Parathyroid adenoma (tissue), 2 donors: Measurements from ENCODE around the gene SLC7A14.

Source experiments
- H2AFZ ChIP-seq: fragments of 300-600 bp; sonication (generic); one replicate; pipeline ENCODE4 v1.7.0; 2017; ENCODE audit warnings: antibody characterized with exemption, mild to moderate bottlenecking
- H3K27ac ChIP-seq: fragments of 300-600 bp; sonication (generic); one replicate; pipeline ENCODE4 v1.7.0; 2017
- H3K27me3 ChIP-seq: fragments of 300-600 bp; sonication (generic); one replicate; pipeline ENCODE4 v1.7.0; 2017; ENCODE audit warnings: low read length; ENCODE audit not compliant: control insufficient read depth, insufficient read depth
- H3K36me3 ChIP-seq: fragments of 300-600 bp; sonication (generic); one replicate; pipeline ENCODE4 v1.7.0; 2017; ENCODE audit warnings: low read length; ENCODE audit not compliant: control insufficient read depth, insufficient read depth
- H3K4me1 ChIP-seq: fragments of 300-600 bp; sonication (generic); one replicate; pipeline ENCODE4 v1.7.0; 2017; ENCODE audit warnings: control low read depth
- H3K4me2 ChIP-seq: fragments of 300-600 bp; sonication (generic); one replicate; pipeline ENCODE4 v1.7.0; 2017; ENCODE audit warnings: low read length
- H3K4me3 ChIP-seq: fragments of 300-600 bp; sonication (generic); one replicate; pipeline ENCODE4 v1.7.0; 2017; ENCODE audit warnings: low read depth, low read length
- H3K79me2 ChIP-seq: fragments of 300-600 bp; sonication (generic); one replicate; pipeline ENCODE4 v1.7.0; 2017; ENCODE audit warnings: control low read depth
- H3K9ac ChIP-seq: fragments of 300-600 bp; sonication (generic); one replicate; pipeline ENCODE4 v1.7.0; 2017; ENCODE audit warnings: mild to moderate bottlenecking
- H3K9me3 ChIP-seq: fragments of 300-600 bp; sonication (generic); one replicate; pipeline ENCODE4 v1.7.0; 2017; ENCODE audit warnings: low read length; ENCODE audit not compliant: control insufficient read depth
- TF ChIP-seq, protein P1 (sequence below): fragments of 300-600 bp; sonication (generic); IDR thresholded peaks from one replicate; pipeline ENCODE4 v1.7.0; 2017; ENCODE audit warnings: antibody characterized with exemption, mild to moderate bottlenecking
- donor health status: primary hyperparathyroidism.

The SLC7A14 gene

GRCh38 chr3:170553788-170554757, 31.8 kb downstream of the SLC7A14 start:
- H3K27ac ChIP-seq = no peak overlapping the region
- no peaks in the 10 kb centered on the region for H3K36me3 ChIP-seq
- H3K79me2 ChIP-seq = no peaks in the 10 kb centered on the region
- H3K4me3 ChIP-seq = no peak overlapping the region
- H3K4me1 ChIP-seq = no peaks in the 10 kb centered on the region
- no peak overlapping the region for H3K9ac ChIP-seq
- no peaks in the 10 kb centered on the region for H3K9me3 ChIP-seq
- H3K27me3 ChIP-seq = no peaks in the 10 kb centered on the region
- TF ChIP-seq, protein P1, sequence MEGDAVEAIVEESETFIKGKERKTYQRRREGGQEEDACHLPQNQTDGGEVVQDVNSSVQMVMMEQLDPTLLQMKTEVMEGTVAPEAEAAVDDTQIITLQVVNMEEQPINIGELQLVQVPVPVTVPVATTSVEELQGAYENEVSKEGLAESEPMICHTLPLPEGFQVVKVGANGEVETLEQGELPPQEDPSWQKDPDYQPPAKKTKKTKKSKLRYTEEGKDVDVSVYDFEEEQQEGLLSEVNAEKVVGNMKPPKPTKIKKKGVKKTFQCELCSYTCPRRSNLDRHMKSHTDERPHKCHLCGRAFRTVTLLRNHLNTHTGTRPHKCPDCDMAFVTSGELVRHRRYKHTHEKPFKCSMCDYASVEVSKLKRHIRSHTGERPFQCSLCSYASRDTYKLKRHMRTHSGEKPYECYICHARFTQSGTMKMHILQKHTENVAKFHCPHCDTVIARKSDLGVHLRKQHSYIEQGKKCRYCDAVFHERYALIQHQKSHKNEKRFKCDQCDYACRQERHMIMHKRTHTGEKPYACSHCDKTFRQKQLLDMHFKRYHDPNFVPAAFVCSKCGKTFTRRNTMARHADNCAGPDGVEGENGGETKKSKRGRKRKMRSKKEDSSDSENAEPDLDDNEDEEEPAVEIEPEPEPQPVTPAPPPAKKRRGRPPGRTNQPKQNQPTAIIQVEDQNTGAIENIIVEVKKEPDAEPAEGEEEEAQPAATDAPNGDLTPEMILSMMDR = no peak
- H3K4me2 ChIP-seq = no peak overlapping the region
- H2AFZ ChIP-seq = no peak overlapping the region

GRCh38 chr3:170551252-170551651, 34.6 kb downstream of the SLC7A14 start:
- Histone ChIP-seq H3K27ac (no peak overlapping the region), H3K4me1 (peaks cover 3% of the 10 kb centered on the region), H2AFZ (no peak overlapping the region), H3K27me3 (no peaks in the 10 kb centered on the region), H3K36me3 (no peaks in the 10 kb centered on the region), H3K79me2 (no peaks in the 10 kb centered on the region), H3K9ac (no peak overlapping the region), H3K4me2 (no peak overlapping the region), H3K4me3 (no peak overlapping the region), H3K9me3 (no peaks in the 10 kb centered on the region)
- TF ChIP-seq, protein P1 = no peak

GRCh38 chr3:170542704-170543103, 43.2 kb downstream of the SLC7A14 start:
- no peak overlapping the region for H2AFZ ChIP-seq
- H3K27me3 ChIP-seq = no peaks in the 10 kb centered on the region
- no peaks in the 10 kb centered on the region for H3K79me2 ChIP-seq
- no peak overlapping the region for H3K27ac ChIP-seq
- no peak overlapping the region for H3K4me2 ChIP-seq
- peaks cover 9% of the 10 kb centered on the region for H3K4me1 ChIP-seq
- TF ChIP-seq, protein P1 = no peak
- no peaks in the 10 kb centered on the region for H3K9me3 ChIP-seq
- H3K9ac ChIP-seq = no peak overlapping the region
- no peaks in the 10 kb centered on the region for H3K36me3 ChIP-seq
- no peak overlapping the region for H3K4me3 ChIP-seq

DNA sequence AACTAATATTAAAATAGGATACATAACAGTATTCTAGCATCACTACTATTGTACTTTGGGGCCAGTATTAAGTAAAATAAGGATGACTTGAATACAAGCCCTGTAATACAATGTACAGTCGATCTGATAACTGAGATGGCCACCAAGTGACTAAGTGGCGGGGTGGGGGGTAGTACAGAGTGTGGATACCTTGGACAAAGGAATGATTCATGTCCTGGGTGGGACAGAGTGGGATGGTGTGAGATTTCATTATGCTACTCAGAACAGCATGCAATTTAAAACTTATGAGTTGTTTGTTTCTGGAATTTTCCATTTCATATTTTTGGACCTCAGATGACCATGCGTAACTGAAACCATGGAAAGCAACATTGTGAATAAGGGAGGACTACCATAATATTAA, 46.0 kb downstream of the SLC7A14 start:
- Histone ChIP-seq H3K9me3 (no peaks in the 10 kb centered on the region), H3K79me2 (no peaks in the 10 kb centered on the region)
- TF ChIP-seq, protein P1 = no peak

More for the DNA sequence above, 46.0 kb downstream of the SLC7A14 start:
- Histone ChIP-seq H3K27me3 (no peaks in the 10 kb centered on the region), H3K36me3 (no peaks in the 10 kb centered on the region), H3K4me3 (no peak overlapping the region), H3K9ac (no peak overlapping the region), H3K4me1 (no peaks in the 10 kb centered on the region), H2AFZ (no peak overlapping the region), H3K27ac (no peak overlapping the region), H3K4me2 (no peak overlapping the region)
